ENCODE measurements around the gene RBM20. TPM values are rescaled to one million over a fixed set of nuclear protein-coding genes. Genes with fewer than 3 reads are reported as not detected.

Gene RBM20
- total RNA-seq, 1 donor from 2014 or later = 0.32 TPM

DNA sequence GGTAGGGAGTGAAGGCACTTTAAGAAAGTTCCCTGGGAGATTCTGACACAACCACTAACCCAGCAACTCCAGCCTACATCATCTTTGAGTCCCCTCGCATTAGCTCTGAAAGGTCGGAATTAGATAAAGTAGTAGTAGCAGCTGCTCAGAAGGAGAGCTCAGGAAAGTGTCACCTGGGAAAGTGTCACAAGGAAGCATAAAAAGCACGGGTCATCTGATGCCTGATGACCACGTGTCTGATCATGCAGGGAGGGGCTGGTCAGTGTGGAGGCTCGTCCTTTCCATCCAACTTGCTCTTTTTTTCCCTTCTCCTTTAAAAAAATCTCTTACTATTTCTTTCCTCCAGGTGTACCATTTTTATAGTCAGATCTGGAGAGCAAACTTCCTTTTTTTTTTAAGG, 180.5 kb downstream of the RBM20 start:
- DNase-seq (ENCODE audit: low spot score) = no peak
- Histone ChIP-seq H3F3A (ENCODE audit: low read depth) (peaks cover 23% of the 10 kb centered on the region), H3K36me3 (no peaks in the 10 kb centered on the region), H3K27me3 (no peaks in the 10 kb centered on the region), H3K79me2 (ENCODE audit: low read depth) (no peaks in the 10 kb centered on the region), H4K20me1 (ENCODE audit: low read depth) (no peaks in the 10 kb centered on the region), H3K9ac (no peak overlapping the region), H3K4me1 (peaks cover 56% of the 10 kb centered on the region), H3K9me3 (ENCODE audit: low read depth) (no peaks in the 10 kb centered on the region), H3K4me3 (no peak overlapping the region), H3K27ac (no peak overlapping the region), H3K4me2 (no peak overlapping the region), H2AFZ (replicated peaks) (peak overlapping the region; percentile 55)
- Mint-ChIP-seq H3K9me3 (no peaks in the 10 kb centered on the region), H3K4me3 (no peak overlapping the region), H3K4me1 (peaks cover 91% of the 10 kb centered on the region), H3K36me3 (no peaks in the 10 kb centered on the region), H3K27me3 (ENCODE audit: insufficient read depth, low read depth) (peaks cover 9% of the 10 kb centered on the region), H3K27ac (peak overlapping the region; percentile 48)
- no peak for TF ChIP-seq EZH2phosphoT487 (IDR thresholded peaks at IDR 0.05)
- no peak for TF ChIP-seq CTCF (IDR thresholded peaks at IDR 0.05)
- no peak for TF ChIP-seq EZH2 (IDR thresholded peaks at IDR 0.05)

- H3K27ac Mint-ChIP-seq = no peak overlapping the region
- peaks cover 92% of the 10 kb centered on the region for H3K4me1 Mint-ChIP-seq
Measured at GRCh38 chr10:110825508-110825907, 181.4 kb downstream of the RBM20 start.

GRCh38 chr10:110827410-110827809, 183.3 kb downstream of the RBM20 start:
- Histone ChIP-seq H3K27ac (no peak overlapping the region), H3K79me2 (ENCODE audit: low read depth) (no peaks in the 10 kb centered on the region), H2AFZ (replicated peaks) (no peak overlapping the region), H3K27me3 (no peaks in the 10 kb centered on the region), H3K4me2 (no peak overlapping the region), H3F3A (ENCODE audit: low read depth) (peaks cover 16% of the 10 kb centered on the region), H4K20me1 (ENCODE audit: low read depth) (no peaks in the 10 kb centered on the region), H3K36me3 (no peaks in the 10 kb centered on the region), H3K4me3 (no peak overlapping the region), H3K9ac (no peak overlapping the region), H3K9me3 (ENCODE audit: low read depth) (no peaks in the 10 kb centered on the region), H3K4me1 (peaks cover 37% of the 10 kb centered on the region)
- Mint-ChIP-seq H3K9me3 (no peaks in the 10 kb centered on the region), H3K36me3 (no peaks in the 10 kb centered on the region), H3K27me3 (ENCODE audit: insufficient read depth, low read depth) (peaks cover 7% of the 10 kb centered on the region), H3K27ac (peak overlapping the region; percentile 83), H3K4me1 (peaks cover 84% of the 10 kb centered on the region), H3K4me3 (peak overlapping the region; percentile 46)
- TF ChIP-seq CTCF (IDR thresholded peaks at IDR 0.05) (no peak), EZH2phosphoT487 (IDR thresholded peaks at IDR 0.05) (no peak), EZH2 (IDR thresholded peaks at IDR 0.05) (no peak)
- no peak for DNase-seq (ENCODE audit: low spot score)

More at GRCh38 chr10:110825508-110825907, 181.4 kb downstream of the RBM20 start:
- no peak for TF ChIP-seq CTCF (IDR thresholded peaks at IDR 0.05)
- Mint-ChIP-seq H3K9me3 (no peaks in the 10 kb centered on the region), H3K4me3 (no peak overlapping the region), H3K27me3 (ENCODE audit: insufficient read depth, low read depth) (peaks cover 9% of the 10 kb centered on the region), H3K36me3 (no peaks in the 10 kb centered on the region)
- Histone ChIP-seq H3K9me3 (ENCODE audit: low read depth) (no peaks in the 10 kb centered on the region), H3K36me3 (no peaks in the 10 kb centered on the region), H3K79me2 (ENCODE audit: low read depth) (no peaks in the 10 kb centered on the region), H2AFZ (replicated peaks) (no peak overlapping the region), H3K27ac (no peak overlapping the region), H4K20me1 (ENCODE audit: low read depth) (no peaks in the 10 kb centered on the region), H3K4me1 (peaks cover 48% of the 10 kb centered on the region), H3F3A (ENCODE audit: low read depth) (peaks cover 23% of the 10 kb centered on the region), H3K4me2 (no peak overlapping the region), H3K9ac (no peak overlapping the region), H3K4me3 (no peak overlapping the region), H3K27me3 (no peaks in the 10 kb centered on the region)
- no peak for DNase-seq (ENCODE audit: low spot score)

Measured in neural progenitor cell (in vitro differentiated cells).